GM19452 (cell line): ENCODE measurements around the gene CRADD.
"Not testable (repeated sequence)": the region's sequence is repeated elsewhere in the genome, so short reads cannot be mapped to it uniquely, and the experiment has no call there.

Experiments
- ATAC-seq: cut with Tn5 transposase; IDR thresholded peaks from one replicate; pipeline ENCODE4 v1.9.1; 2021; ENCODE audit not compliant: unreplicated experiment

CRADD gene

GRCh38 chr12:93781961-93782360 lies 104.8 kb downstream of the CRADD start:
- ATAC-seq = not testable (repeated sequence)

DNA sequence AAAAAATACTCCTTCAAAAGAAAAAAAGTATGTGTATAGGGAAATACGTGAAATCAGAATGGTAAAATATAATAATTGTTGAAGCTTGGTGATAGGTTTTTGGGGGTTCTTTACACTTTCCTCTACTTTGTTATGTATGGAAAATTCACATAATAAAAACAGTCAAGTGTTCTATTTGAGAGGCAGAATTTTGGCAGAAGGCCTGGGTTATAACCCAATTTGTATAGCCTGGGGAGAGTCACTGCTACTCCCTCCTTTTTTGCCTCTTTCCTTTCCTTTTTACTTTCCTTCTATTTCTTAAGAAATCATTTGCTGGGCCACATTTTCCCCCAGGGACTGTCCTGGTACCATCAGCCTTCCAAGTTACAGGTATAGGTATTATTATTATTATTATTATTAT lies 105.7 kb downstream of the CRADD start:
- no peak for ATAC-seq

DNA sequence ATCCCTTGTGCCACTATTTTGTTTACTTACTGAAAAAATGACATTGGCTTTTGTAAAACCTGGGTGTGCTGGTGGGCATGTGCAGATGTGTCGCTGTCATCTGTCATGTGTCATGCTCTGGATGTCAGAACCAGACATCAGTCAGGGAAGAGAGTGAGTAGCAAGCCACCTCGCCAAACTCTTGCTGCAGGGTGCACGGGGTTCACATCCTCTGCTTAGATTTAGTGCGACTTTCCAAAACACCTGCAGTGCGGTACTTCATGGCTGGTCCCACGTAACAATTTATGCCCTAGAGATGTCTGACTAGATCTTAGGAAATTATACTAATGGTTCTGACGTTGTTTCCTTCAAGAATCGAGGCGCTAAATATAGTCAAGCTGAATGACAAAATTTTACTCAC lies 106.7 kb downstream of the CRADD start:
- no peak for ATAC-seq

DNA sequence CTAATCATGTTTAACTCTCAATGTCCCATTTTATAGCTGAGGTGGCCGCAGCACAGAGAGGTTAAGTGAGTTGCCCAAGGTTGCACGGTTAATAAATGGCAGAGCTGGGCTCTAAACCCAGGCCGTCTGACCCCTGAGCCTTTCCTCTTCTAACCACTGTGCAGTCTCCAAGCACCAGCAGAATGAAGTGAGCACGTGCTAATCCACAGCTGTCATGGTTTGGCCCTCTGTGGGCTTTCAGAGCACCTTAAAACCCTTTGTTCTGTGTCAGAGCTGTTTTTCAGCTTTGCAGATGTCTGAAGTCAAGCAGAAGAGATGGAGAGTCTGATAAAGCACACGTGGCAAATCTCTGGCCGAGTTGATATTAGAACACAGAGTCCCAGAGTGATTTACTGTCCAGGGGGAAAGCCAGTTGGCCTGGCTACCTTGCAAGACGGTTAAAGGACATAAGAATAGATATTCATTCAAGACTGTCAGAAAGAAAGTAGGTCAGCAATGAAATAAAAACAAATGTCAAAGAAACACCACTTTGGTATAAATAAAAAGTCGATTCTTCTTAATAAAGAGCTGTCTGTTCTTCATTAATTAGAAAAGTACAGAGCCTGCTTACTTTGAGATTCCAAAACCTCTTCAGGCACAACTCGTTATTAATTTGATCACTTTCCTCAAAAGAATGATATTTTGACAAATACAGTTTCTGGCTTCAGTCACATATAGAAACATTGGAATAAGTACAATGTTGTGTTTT lies 107.3 kb downstream of the CRADD start:
- ATAC-seq = no peak

DNA sequence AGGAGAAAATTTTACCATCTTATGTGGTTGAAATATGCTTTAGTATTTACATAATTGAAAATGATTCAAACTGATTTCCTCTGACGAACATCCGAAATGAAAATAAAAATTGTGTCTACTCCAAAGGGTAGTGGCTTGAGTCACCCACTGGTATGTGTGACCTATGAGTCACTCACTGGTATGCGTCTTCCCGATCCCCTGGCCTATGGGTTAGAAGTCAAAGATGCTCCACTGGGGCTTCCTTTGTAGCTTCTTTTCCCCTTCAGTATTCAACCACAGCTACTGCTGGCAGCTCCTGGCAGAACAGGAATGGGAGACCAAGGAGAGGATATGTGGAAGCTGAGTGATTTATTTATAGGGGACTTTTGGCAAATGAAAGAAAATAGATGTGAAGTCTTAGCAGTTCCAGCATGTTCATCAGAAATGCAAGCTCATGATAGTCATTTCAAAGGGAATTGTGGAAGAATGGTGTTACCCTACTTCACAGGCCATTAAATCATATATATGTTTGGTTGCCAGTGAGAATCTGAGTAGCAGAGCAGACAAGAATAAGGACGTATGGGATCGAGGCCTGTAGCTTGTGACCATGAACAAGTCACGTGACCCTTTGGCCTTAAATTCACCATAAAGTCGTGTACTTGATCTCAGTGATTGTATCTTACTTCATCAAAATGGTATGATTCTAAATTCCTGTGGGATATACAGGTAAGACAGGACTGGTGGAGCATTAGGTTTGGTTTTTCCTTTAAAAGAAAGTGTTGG lies 108.3 kb downstream of the CRADD start:
- ATAC-seq = no peak

DNA sequence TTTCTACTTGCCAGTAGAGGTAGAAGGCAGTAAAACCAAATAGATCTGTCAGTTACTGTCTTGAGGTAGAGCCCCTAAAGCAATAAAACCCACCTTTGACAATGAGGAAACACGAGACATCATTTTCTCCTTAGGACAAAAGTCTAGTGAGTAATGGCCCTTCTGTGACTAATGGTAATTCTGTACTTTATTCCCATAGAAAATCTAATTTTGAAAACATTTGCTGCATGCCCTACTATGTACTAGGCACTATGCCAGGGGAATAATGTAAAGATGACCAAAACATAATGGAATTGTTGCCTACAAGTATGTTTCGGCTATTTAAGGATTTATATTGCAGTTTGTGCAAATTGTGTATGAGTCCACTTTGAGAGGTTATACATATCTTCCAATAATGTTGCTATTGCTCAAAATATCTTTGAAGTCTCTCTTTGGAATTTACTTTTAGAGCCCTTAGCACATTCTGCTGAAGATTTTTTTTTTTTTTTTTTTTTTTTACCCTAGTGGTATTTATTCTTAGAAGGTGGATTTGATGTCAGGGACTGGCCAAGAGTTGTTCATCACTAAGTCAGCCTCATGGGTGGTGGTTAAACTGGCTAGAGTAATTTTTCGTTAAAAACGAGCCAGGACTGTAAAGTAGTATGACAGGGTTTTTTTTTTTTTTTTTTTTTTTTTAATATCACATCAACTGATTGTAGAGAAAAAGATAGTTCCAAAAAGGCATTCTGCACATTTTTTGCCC lies 109.7 kb downstream of the CRADD start:
- no peak for ATAC-seq

GRCh38 chr12:93788853-93789252 lies 111.7 kb downstream of the CRADD start:
- no peak for ATAC-seq

DNA sequence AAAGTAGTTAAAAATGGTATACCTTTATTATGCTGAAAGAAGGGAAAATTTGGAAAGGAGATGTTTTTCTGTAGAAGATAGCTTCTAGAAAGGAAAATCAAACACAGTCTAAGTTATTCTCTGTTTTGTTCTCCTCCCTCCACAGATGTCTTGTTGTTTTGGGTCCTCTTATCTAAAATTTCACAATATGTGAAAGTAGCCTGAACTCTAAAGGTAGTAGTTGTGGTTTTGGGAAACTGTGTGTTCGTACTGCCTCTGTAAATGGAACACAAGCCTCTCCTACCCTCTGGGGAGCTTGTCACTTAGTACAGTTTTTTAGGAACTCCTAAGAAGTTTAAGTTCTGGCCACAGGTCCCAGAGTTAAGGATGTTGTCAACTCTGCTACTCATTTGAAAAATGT lies 112.6 kb downstream of the CRADD start:
- no peak for ATAC-seq

GRCh38 chr12:93790472-93791152 lies 113.4 kb downstream of the CRADD start:
- no peak for ATAC-seq

- ATAC-seq = no peak
Measured at GRCh38 chr12:93793007-93793406, 115.8 kb downstream of the CRADD start.

DNA sequence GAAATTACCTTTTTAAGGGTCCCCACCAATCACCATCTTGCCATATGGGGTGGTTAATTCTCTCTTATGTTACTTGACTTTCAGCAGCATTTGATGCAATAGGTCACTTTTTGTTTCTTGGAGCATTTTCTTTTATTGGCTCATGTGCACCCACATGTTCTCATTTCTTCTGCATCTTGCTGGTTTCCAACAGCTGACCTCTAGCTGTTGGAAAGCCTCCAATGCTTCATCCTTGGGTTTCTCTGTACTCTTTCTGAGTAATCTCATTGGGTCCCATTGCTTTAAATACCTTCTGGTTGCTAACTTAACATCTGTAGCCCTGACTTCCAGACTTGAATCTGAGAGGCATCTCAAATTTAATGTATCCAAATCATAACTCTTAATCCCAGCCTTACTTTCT lies 116.8 kb downstream of the CRADD start:
- ATAC-seq = no peak

DNA sequence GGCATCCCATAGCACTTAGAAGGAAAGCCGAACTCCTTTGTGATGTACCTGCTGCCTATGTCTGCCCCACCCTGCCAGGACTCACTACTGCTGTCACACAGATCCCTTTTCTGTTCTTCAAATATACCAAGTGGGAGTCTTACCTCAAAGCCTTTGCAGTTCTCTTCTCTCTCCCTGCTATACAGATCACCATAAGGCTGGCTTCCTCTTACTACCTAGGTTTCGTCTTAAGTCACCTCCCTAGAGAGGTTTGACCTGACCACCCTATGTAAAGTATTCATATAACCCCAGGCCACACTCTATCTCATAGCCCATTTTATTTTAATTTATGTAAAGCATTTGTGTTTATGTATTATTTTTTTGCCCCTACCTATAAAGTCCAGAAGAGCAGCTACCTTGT lies 117.6 kb downstream of the CRADD start:
- ATAC-seq = no peak

- no peak for ATAC-seq
Measured at GRCh38 chr12:93795352-93795751, 118.2 kb downstream of the CRADD start.

DNA sequence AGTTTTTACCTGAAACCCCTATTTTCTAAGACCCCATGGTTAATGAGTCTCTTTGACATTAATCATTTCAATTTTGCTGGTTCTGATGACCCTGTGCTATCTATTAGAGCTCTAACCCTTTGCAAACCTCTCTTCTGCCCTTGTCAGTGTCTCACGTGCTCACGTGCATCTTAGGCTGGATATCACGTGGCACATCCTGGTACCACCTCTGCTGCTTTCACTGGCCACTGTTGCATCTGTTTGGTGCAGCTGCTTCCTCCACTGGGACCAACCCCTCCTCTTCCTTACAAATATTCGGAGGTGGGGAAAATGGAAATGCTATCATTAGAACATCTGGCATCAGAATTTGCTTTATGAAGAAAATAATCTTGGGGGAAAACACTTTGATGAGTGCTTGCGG lies 119.6 kb downstream of the CRADD start:
- no peak for ATAC-seq

DNA sequence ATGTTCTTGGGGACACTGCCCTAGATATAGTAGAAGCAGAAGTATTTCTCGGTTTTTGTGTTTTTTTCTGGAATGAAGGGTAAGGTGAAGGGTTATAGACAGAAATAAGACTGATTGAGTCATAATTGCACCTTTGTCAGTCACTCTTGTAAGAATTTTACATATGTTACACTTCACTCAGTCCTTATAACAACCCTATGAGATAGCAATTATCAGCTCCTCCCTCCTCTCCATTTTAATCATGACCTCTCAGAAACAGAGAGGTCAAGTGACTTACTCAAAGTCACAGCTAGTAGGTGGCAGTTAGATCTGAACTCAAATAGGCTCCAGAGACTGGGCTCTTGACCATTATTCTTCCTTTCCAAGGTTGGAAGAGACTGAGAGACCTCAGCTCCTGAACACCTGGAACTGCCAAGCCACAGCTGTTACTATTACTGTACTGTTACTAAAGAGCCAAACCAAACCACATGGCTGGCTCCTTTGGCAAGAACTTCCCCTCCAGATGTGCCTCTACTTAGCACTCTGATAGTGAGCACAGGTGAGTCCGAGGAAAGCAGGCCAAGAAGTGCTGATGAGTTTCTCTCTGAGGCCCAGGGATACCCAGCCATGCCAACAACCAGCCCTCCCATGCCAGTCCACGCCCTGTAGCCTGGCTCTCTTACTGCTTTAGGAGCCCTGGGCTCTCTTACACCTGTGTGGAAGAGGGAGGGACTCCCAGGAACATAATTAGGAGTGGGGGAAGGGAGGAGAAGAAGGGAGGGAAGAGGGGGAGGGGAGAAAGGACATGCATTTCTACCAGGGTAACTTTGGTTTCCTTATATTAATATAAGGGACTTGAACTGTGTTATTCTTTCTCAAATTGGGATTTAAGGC lies 121.3 kb downstream of the CRADD start:
- no peak for ATAC-seq

DNA sequence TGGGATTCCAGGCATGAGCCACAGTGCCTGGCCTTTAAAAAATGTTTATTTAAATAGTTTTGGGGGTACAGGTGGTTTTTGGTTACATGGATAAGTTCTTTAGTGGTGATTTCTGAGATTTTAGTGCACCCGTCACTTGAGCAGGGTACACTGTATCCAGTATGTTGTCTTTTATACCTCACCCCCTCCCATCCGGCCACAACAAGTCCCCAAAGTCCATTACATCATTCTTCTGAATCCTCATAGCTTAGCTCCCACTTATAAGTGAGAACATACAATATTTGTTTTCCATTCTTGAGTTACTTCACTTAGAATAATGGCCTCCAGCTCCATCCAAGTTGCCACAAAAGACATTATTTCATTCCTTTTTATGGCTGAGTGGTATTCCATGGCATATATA lies 124.5 kb downstream of the CRADD start:
- ATAC-seq = not testable (repeated sequence)

- ATAC-seq = no peak
Measured at GRCh38 chr12:93802293-93802692, 125.1 kb downstream of the CRADD start.

GRCh38 chr12:93802698-93803423 lies 125.7 kb downstream of the CRADD start:
- ATAC-seq = no peak

- ATAC-seq = no peak
Measured at GRCh38 chr12:93803424-93803807, 126.2 kb downstream of the CRADD start.
